ENCODE data around the gene BBS1.

BBS1 gene

GRCh38 chr11:66555416-66555815 is 45.0 kb downstream of the BBS1 start:
- DNase-seq, result no peak

GRCh38 chr11:66556086-66556485 is 45.7 kb downstream of the BBS1 start:
- DNase-seq, result no peak

- no peak for DNase-seq
These were observed 47.4 kb downstream of the BBS1 start for GRCh38 chr11:66557733-66558326.

GRCh38 chr11:66559142-66559865 is 48.9 kb downstream of the BBS1 start:
- DNase-seq, result no peak

- no peak for DNase-seq
These were observed 49.6 kb downstream of the BBS1 start for GRCh38 chr11:66559866-66560676.

GRCh38 chr11:66561178-66561974 is 50.9 kb downstream of the BBS1 start:
- no peak for DNase-seq

GRCh38 chr11:66561975-66562248 is 51.5 kb downstream of the BBS1 start:
- DNase-seq, result no peak

- no peak for DNase-seq
These were observed 51.8 kb downstream of the BBS1 start for GRCh38 chr11:66562275-66562674.

GRCh38 chr11:66562907-66563583 is 52.6 kb downstream of the BBS1 start:
- no peak for DNase-seq

- no peak for DNase-seq
These were observed 53.4 kb downstream of the BBS1 start for GRCh38 chr11:66563832-66564231.

GRCh38 chr11:66564538-66564937 is 54.1 kb downstream of the BBS1 start:
- DNase-seq, result no peak

- DNase-seq, result no peak
These were observed 54.5 kb downstream of the BBS1 start for GRCh38 chr11:66564984-66565383.

GRCh38 chr11:66566221-66566620 is 55.8 kb downstream of the BBS1 start:
- DNase-seq, result no peak

- DNase-seq, result no peak
These were observed 57.3 kb downstream of the BBS1 start for GRCh38 chr11:66567787-66568123.

GRCh38 chr11:66568124-66568916 is 57.9 kb downstream of the BBS1 start, which contains the start of gene CTSF:
CTSF (minus strand) TSS chr11:66568606; CDS start chr11:66568486, 120 bp downstream.
- DNase-seq, result peak; percentile 81

- no peak for DNase-seq
These were observed 58.6 kb downstream of the BBS1 start for GRCh38 chr11:66569076-66569475.

- no peak for DNase-seq
These were observed 59.8 kb downstream of the BBS1 start for GRCh38 chr11:66570079-66570849.

- DNase-seq, result no peak
These were observed 60.4 kb downstream of the BBS1 start for GRCh38 chr11:66570850-66571180.

GRCh38 chr11:66579017-66579606 is 68.7 kb downstream of the BBS1 start:
- DNase-seq, result peak; percentile 78

- DNase-seq, result no peak
These were observed 70.4 kb downstream of the BBS1 start for GRCh38 chr11:66580803-66581202.

- no peak for DNase-seq
These were observed 70.8 kb downstream of the BBS1 start for GRCh38 chr11:66581261-66581660.
